PC-9 (cell line): ENCODE data around the gene ACBD6. TPM values are rescaled to one million over a fixed set of nuclear protein-coding genes. Genes with fewer than 3 reads are reported as not detected.

ENCODE experiments used
- BruUV-seq: library from RNA; stranded (reverse); fragments of 400-500 nt; replicated peaks from 2 replicates; lab custom pipeline; 2021; lab: Mats Ljungman, UMichigan
- CTCF ChIA-PET: fragments of 300-600 bp; sonication (Branson Sonifier 250); formaldehyde crosslinking; loops from one replicate; lab custom pipeline; 2022; ENCODE audit warnings: antibody characterized with exemption; lab: Charles Lee
- POLR2A ChIA-PET: fragments of 300-600 bp; sonication (Branson Sonifier 250); formaldehyde crosslinking; loops from one replicate; lab custom pipeline; 2022; ENCODE audit warnings: antibody characterized with exemption; ENCODE audit not compliant: unreplicated experiment; lab: Charles Lee
- DNase-seq, 2 experiments: peaks; one replicate each; pipeline versions ENCODE4 v3.0.0 to v3.0.0-alpha.2; 2015 to 2022; ENCODE audit warnings: mixed read lengths in 1 of 2
- H2AFZ ChIP-seq: fragments of 200-600 bp; sonication (generic); 2 replicates; pipeline ENCODE4 v1.8.1; 2017; ENCODE audit warnings: antibody characterized with exemption
- H3F3A ChIP-seq: fragments of 200-600 bp; sonication (generic); 2 replicates; pipeline ENCODE4 v1.8.1; 2017; ENCODE audit warnings: antibody characterized with exemption, mild to moderate bottlenecking, low read depth; ENCODE audit not compliant: insufficient read depth
- H3K27ac ChIP-seq: fragments of 200-600 bp; sonication (generic); 2 replicates; pipeline ENCODE4 v1.6.1; 2016; ENCODE audit warnings: mixed run types
- H3K27me3 ChIP-seq: fragments of 200-600 bp; sonication (generic); 2 replicates; pipeline ENCODE4 v1.6.1; 2016; ENCODE audit warnings: low read depth, mixed run types; ENCODE audit not compliant: insufficient read depth
- H3K36me3 ChIP-seq: fragments of 200-600 bp; sonication (generic); 2 replicates; pipeline ENCODE4 v1.6.1; 2016; ENCODE audit warnings: low read depth, mixed run types
- H3K4me1 ChIP-seq: fragments of 200-600 bp; sonication (generic); replicated peaks from 2 replicates; pipeline ENCODE4 v1.6.1; 2016; ENCODE audit warnings: mixed run types; ENCODE audit not compliant: insufficient read depth
- H3K4me2 ChIP-seq: fragments of 200-600 bp; sonication (generic); 2 replicates; pipeline ENCODE4 v1.6.1; 2017; ENCODE audit warnings: mixed run types
- H3K4me3 ChIP-seq: fragments of 200-600 bp; sonication (generic); 2 replicates; pipeline ENCODE4 v1.6.1; 2016; ENCODE audit warnings: mixed run types
- H3K79me2 ChIP-seq: fragments of 200-600 bp; sonication (generic); 2 replicates; pipeline ENCODE4 v1.6.1; 2017; ENCODE audit warnings: low read depth, mixed run types
- H3K9me2 ChIP-seq: fragments of 200-600 bp; sonication (generic); 2 replicates; pipeline ENCODE4 v1.8.1; 2017; ENCODE audit warnings: mild to moderate bottlenecking; ENCODE audit not compliant: insufficient read depth
- H3K9me3 ChIP-seq: fragments of 200-600 bp; sonication (generic); 2 replicates; pipeline ENCODE4 v1.8.1; 2016; ENCODE audit warnings: low read depth; ENCODE audit not compliant: insufficient read depth
- H4K20me1 ChIP-seq: fragments of 200-600 bp; sonication (generic); 2 replicates; pipeline ENCODE4 v1.8.1; 2017; ENCODE audit not compliant: insufficient read depth
- EZH2 ChIP-seq: fragments of 200-600 bp; sonication (generic); IDR thresholded peaks from 2 replicates; pipeline ENCODE4 v1.8.0; 2017; ENCODE audit warnings: antibody characterized with exemption, low read depth
- intact Hi-C: fragments of 100-400 bp; cut with micrococcal nuclease; formaldehyde crosslinking; loops from one replicate; pipeline ENCODE4 v1.10.0; 2022; ENCODE audit not compliant: unreplicated experiment
- total RNA-seq: library from RNA; stranded (reverse); gene quantifications from 2 replicates; pipeline ENCODE4 v1.2.3, GENCODE V29; 2021
- TF ChIP-seq, protein P1 (sequence below): fragments of 200-600 bp; sonication (generic); conservative IDR thresholded peaks from 2 replicates; pipeline ENCODE4 v1.6.1; 2017; ENCODE audit warnings: mixed run types, antibody characterized with exemption, mild to moderate bottlenecking, moderate library complexity

The ACBD6 gene
- total RNA-seq, 1 experiment from 2014 or later, result 61.0 TPM

DNA sequence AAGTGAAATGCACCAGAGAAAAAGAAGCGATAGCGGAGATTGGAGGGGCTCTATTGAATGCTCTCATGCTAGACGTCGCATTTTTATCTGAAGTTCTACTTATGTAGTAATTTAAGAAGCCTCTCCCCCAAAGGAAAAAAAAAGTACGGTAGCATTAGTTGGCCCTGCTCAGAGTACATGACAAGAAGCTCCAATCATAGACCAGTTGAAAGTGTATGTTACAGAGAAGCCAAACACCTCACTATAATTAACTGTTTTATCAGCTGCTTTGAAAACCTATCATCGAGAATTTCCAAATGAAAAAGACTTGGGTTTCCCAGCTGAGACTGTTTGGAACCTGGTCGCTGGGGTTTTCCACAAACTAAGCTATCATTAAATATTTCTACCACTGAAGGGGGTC lies 36.8 kb upstream of the ACBD6 start:
- ChIA-PET CTCF (no interaction called here), POLR2A (no interaction called here)
- no peak overlapping the region for H2AFZ ChIP-seq
- no peak overlapping the region for H3K27ac ChIP-seq
- intact Hi-C loops, result no loop called here
- no peak for DNase-seq
- H4K20me1 ChIP-seq, result no peaks in the 10 kb centered on the region
- no peaks in the 10 kb centered on the region for H3K36me3 ChIP-seq
- H3F3A ChIP-seq, result no peaks in the 10 kb centered on the region
- H3K4me2 ChIP-seq, result no peak overlapping the region
- no peaks in the 10 kb centered on the region for H3K9me2 ChIP-seq
- no peaks in the 10 kb centered on the region for H3K4me1 ChIP-seq
- H3K4me3 ChIP-seq, result no peak overlapping the region
- H3K27me3 ChIP-seq, result no peaks in the 10 kb centered on the region
- TF ChIP-seq, protein P1, sequence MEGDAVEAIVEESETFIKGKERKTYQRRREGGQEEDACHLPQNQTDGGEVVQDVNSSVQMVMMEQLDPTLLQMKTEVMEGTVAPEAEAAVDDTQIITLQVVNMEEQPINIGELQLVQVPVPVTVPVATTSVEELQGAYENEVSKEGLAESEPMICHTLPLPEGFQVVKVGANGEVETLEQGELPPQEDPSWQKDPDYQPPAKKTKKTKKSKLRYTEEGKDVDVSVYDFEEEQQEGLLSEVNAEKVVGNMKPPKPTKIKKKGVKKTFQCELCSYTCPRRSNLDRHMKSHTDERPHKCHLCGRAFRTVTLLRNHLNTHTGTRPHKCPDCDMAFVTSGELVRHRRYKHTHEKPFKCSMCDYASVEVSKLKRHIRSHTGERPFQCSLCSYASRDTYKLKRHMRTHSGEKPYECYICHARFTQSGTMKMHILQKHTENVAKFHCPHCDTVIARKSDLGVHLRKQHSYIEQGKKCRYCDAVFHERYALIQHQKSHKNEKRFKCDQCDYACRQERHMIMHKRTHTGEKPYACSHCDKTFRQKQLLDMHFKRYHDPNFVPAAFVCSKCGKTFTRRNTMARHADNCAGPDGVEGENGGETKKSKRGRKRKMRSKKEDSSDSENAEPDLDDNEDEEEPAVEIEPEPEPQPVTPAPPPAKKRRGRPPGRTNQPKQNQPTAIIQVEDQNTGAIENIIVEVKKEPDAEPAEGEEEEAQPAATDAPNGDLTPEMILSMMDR, result no peak
- no peak for TF ChIP-seq EZH2
- no TSS peak for BruUV-seq
- H3K79me2 ChIP-seq, result no peaks in the 10 kb centered on the region
- no peaks in the 10 kb centered on the region for H3K9me3 ChIP-seq

DNA sequence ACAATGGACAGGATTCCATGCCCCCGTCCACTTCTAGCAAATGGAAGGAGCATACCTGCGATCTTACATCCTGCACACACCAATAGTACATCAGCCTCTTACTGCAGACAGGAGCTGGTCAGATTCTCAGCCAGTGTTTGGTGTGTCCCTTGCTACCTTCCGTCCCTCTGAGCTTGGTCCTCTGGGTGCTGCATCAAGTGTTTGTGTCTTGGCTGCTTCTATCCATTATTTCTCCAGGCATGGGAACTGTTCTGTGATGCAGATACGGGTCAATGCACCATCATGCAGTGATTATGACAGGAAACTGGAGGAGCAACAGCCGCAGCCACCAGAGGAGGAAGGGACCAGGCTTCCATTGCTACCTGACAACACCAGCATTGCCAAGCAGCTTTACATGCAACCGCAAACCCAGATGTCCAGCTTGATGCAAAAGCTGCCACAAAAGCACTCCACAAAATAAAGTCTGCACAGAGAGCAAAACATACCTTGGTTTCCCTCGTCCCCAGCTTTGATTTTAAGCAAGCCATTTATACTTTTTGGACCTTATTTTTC lies 34.5 kb upstream of the ACBD6 start:
- no TSS peak for BruUV-seq
- H3K79me2 ChIP-seq, result no peaks in the 10 kb centered on the region
- H3K9me2 ChIP-seq, result no peaks in the 10 kb centered on the region
- no peak overlapping the region for H2AFZ ChIP-seq
- H3K27me3 ChIP-seq, result no peaks in the 10 kb centered on the region
- H4K20me1 ChIP-seq, result no peaks in the 10 kb centered on the region
- H3K4me1 ChIP-seq, result no peaks in the 10 kb centered on the region
- no peak for TF ChIP-seq EZH2
- TF ChIP-seq, protein P1, result no peak
- H3K36me3 ChIP-seq, result no peaks in the 10 kb centered on the region
- intact Hi-C loops, result no loop called here
- no peak overlapping the region for H3K4me2 ChIP-seq
- H3F3A ChIP-seq, result no peaks in the 10 kb centered on the region
- no peak overlapping the region for H3K27ac ChIP-seq
- no peaks in the 10 kb centered on the region for H3K9me3 ChIP-seq
- ChIA-PET POLR2A (interaction anchor here (0.5 kb wide), 1 partner anchor 375 kb away, joined by 4 read pairs; no protein-coding TSS in a partner anchor), CTCF (interaction anchor here (0.5 to 0.6 kb wide), 2 partner anchors 23 to 520 kb away, joined by 3 to 7 read pairs; no protein-coding TSS in a partner anchor)
- H3K4me3 ChIP-seq, result no peak overlapping the region
- no peak for DNase-seq

GRCh38 chr1:180535418-180535999 lies 33.1 kb upstream of the ACBD6 start:
- Histone ChIP-seq H3K4me2 (no peak overlapping the region), H3K79me2 (no peaks in the 10 kb centered on the region), H3K4me3 (no peak overlapping the region), H3F3A (no peaks in the 10 kb centered on the region), H3K27me3 (no peaks in the 10 kb centered on the region), H3K36me3 (no peaks in the 10 kb centered on the region), H3K9me3 (no peaks in the 10 kb centered on the region), H3K27ac (no peak overlapping the region), H3K4me1 (peaks cover 4% of the 10 kb centered on the region; the same call in 1 of the 2 replicates), H3K9me2 (no peaks in the 10 kb centered on the region), H2AFZ (no peak overlapping the region), H4K20me1 (no peaks in the 10 kb centered on the region)
- POLR2A ChIA-PET, result no interaction called here
- no peak for TF ChIP-seq EZH2
- TF ChIP-seq, protein P1, result no peak
- CTCF ChIA-PET, result no interaction called here
- DNase-seq, result no peak
- intact Hi-C loops, result no loop called here
- no TSS peak for BruUV-seq
